IMR-90 (cell line): Measurements from ENCODE around the gene ST3GAL3. TPM values are rescaled to one million over a fixed set of nuclear protein-coding genes. Genes with fewer than 3 reads are reported as not detected.

Experiments
- ATAC-seq: fragments of 200-7000 bp; cut with Tn5 transposase; 2 replicates; pipeline ENCODE4 v1.9.1; 2020; ENCODE audit warnings: low read depth, mild to moderate bottlenecking, moderate library complexity
- BruUV-seq: library from RNA; stranded (reverse); fragments of 400-500 nt; replicated peaks from 2 replicates; lab custom pipeline; 2021; lab: Mats Ljungman, UMichigan
- CTCF ChIA-PET: fragments of 300-600 bp; formaldehyde crosslinking; extraction: SDS; loops from one replicate; lab custom pipeline; 2021; ENCODE audit warnings: antibody characterized with exemption; lab: Yijun Ruan, JAX
- POLR2A ChIA-PET: fragments of 300-600 bp; sonication (Branson Sonifier 250); formaldehyde crosslinking; loops from one replicate; lab custom pipeline; 2022; ENCODE audit warnings: antibody characterized with exemption; ENCODE audit not compliant: unreplicated experiment; lab: Charles Lee
- DNase-seq: peaks from one replicate; pipeline ENCODE4 v3.0.0; 2013
- H2AFZ ChIP-seq: replicated peaks from 2 replicates; pipeline ENCODE3; 2013; ENCODE audit warnings: low read length, mild to moderate bottlenecking; ENCODE audit not compliant: poor library complexity
- H2AK5ac ChIP-seq: 2 replicates; pipeline ENCODE4 v1.6.1; 2013; ENCODE audit warnings: low read depth, low read length, inconsistent platforms
- H2AK9ac ChIP-seq: replicated peaks from 2 replicates; pipeline ENCODE3; 2013; ENCODE audit warnings: mild to moderate bottlenecking, low read depth, low read length, moderate library complexity; ENCODE audit not compliant: poor library complexity
- H2BK120ac ChIP-seq: 2 replicates; pipeline ENCODE4 v1.6.1; 2013; ENCODE audit warnings: low read depth, low read length, inconsistent platforms
- H2BK15ac ChIP-seq: 3 replicates; pipeline ENCODE4 v1.6.1; 2013; ENCODE audit warnings: low read depth, low read length, inconsistent platforms
- H2BK20ac ChIP-seq: 2 replicates; pipeline ENCODE4 v1.6.1; 2013; ENCODE audit warnings: low read depth, mild to moderate bottlenecking, inconsistent platforms, low read length, moderate library complexity
- H2BK5ac ChIP-seq: 2 replicates; pipeline ENCODE4 v1.6.1; 2013; ENCODE audit warnings: mild to moderate bottlenecking, low read depth, low read length, inconsistent platforms; ENCODE audit not compliant: poor library complexity, severe bottlenecking
- H3K14ac ChIP-seq: replicated peaks from 2 replicates; pipeline ENCODE4 v1.6.1; 2013; ENCODE audit warnings: low read depth, low read length, inconsistent platforms
- H3K18ac ChIP-seq: 2 replicates; pipeline ENCODE4 v1.6.1; 2013; ENCODE audit warnings: low read depth, low read length, control low read depth
- H3K23ac ChIP-seq: 2 replicates; pipeline ENCODE4 v1.6.1; 2013; ENCODE audit warnings: low read depth, low read length, inconsistent platforms
- H3K27ac ChIP-seq: 2 replicates; pipeline ENCODE4 v1.5.1; 2013; ENCODE audit warnings: mild to moderate bottlenecking, control low read depth, low read length; ENCODE audit not compliant: insufficient read depth
- H3K27me3 ChIP-seq: 2 replicates; pipeline ENCODE4 v1.6.1; 2013; ENCODE audit warnings: low read length; ENCODE audit not compliant: control insufficient read depth, insufficient read depth
- H3K36me3 ChIP-seq: 2 replicates; pipeline ENCODE4 v1.6.1; 2013; ENCODE audit warnings: low read length, mixed read lengths; ENCODE audit not compliant: control insufficient read depth, insufficient read depth
- H3K4ac ChIP-seq: 2 replicates; pipeline ENCODE4 v1.6.1; 2013; ENCODE audit warnings: low read depth, low read length, inconsistent platforms
- H3K4me1 ChIP-seq: 2 replicates; pipeline ENCODE4 v1.6.1; 2013; ENCODE audit warnings: low read length, mixed read lengths; ENCODE audit not compliant: control insufficient read depth, insufficient read depth
- H3K4me2 ChIP-seq: 2 replicates; pipeline ENCODE4 v1.6.1; 2013; ENCODE audit warnings: low read depth, mild to moderate bottlenecking, control low read depth, low read length, moderate library complexity
- H3K4me3 ChIP-seq: 2 replicates; pipeline ENCODE4 v1.5.1; 2013; ENCODE audit warnings: low read depth, mild to moderate bottlenecking, control low read depth, low read length, moderate library complexity; ENCODE audit not compliant: insufficient read depth
- H3K56ac ChIP-seq: 2 replicates; pipeline ENCODE4 v1.6.1; 2013; ENCODE audit warnings: low read length, inconsistent platforms; ENCODE audit not compliant: insufficient read depth; ENCODE audit errors: extremely low read depth
- H3K79me1 ChIP-seq, 2 experiments: 2 replicates each; pipeline ENCODE4 v1.6.1; 2013; ENCODE audit warnings: low read length in 2 of 2, inconsistent platforms in 1 of 2, low read depth in 1 of 2
- H3K9ac ChIP-seq: 2 replicates; pipeline ENCODE4 v1.6.1; 2013; ENCODE audit warnings: low read depth, low read length, control low read depth
- H3K9me1 ChIP-seq: 2 replicates; pipeline ENCODE4 v1.6.1; 2013; ENCODE audit warnings: low read length, inconsistent platforms; ENCODE audit not compliant: insufficient read depth
- H3K9me3 ChIP-seq: 2 replicates; pipeline ENCODE4 v1.6.1; 2013; ENCODE audit warnings: low read length; ENCODE audit not compliant: control insufficient read depth, insufficient read depth
- H4K20me1 ChIP-seq: 2 replicates; pipeline ENCODE4 v1.6.1; 2013; ENCODE audit warnings: low read length, inconsistent platforms; ENCODE audit not compliant: insufficient read depth
- H4K5ac ChIP-seq: 2 replicates; pipeline ENCODE4 v1.6.1; 2013; ENCODE audit warnings: mild to moderate bottlenecking, low read depth, low read length, control low read depth
- H4K8ac ChIP-seq, 2 experiments: 2 replicates each; pipeline ENCODE4 v1.6.1; 2013; ENCODE audit warnings: low read depth in 2 of 2, low read length in 2 of 2, control low read depth in 1 of 2, inconsistent platforms in 1 of 2
- H4K91ac ChIP-seq: 2 replicates; pipeline ENCODE4 v1.6.1; 2013; ENCODE audit warnings: low read depth, low read length, inconsistent platforms; ENCODE audit not compliant: insufficient read depth
- CEBPB ChIP-seq: IDR thresholded peaks from 2 replicates; pipeline ENCODE4 v1.6.1; 2012; ENCODE audit warnings: low read depth, low read length, improper control_type of control experiment
- FOS ChIP-seq: fragments of 150-350 bp; IDR thresholded peaks from 2 replicates; pipeline ENCODE4 v1.6.1; 2016; ENCODE audit warnings: low read depth, low read length
- RAD21 ChIP-seq: IDR thresholded peaks from 2 replicates; pipeline ENCODE4 v1.6.1; 2012; ENCODE audit warnings: low read length, improper control_type of control experiment
- WGBS, 2 experiments: methylation state at CpG; one replicate each; pipeline versions ENCODE4 v1.1.5 to v1.1.7; 2013; ENCODE audit warnings: missing lambda C conversion rate in 2 of 2; ENCODE audit not compliant: insufficient read length in 1 of 2; ENCODE audit errors: extremely low coverage in 2 of 2; 5-methylcytosine and 5-hydroxymethylcytosine counted together
- dilution Hi-C: fragments of 300-500 bp; cut with HindIII; formaldehyde crosslinking; loops from one replicate; pipeline ENCODE4 v1.14.3; 2018; ENCODE audit warnings: low sequenced_read_pairs; ENCODE audit not compliant: unreplicated experiment
- in situ Hi-C: fragments of 300-500 bp; cut with MboI; formaldehyde crosslinking; loops from 3 replicates; pipeline ENCODE4 v1.14.3; 2019; ENCODE audit warnings: low sequenced_read_pairs, inconsistent platforms, mixed read lengths
- intact Hi-C: fragments of 100-400 bp; cut with micrococcal nuclease; formaldehyde crosslinking; loops from 2 replicates; pipeline ENCODE4 v1.10.0; 2022
- polyA plus RNA-seq, 3 experiments: library from polyadenylated mRNA; depleted of rRNA; stranded (reverse); fragments of >200 nt; gene quantifications; 2 replicates each; pipeline ENCODE4 v1.2.3, GENCODE V29; 2012; ENCODE audit warnings: low replicate concordance in 1 of 3
- total RNA-seq: library from RNA; depleted of rRNA; stranded (reverse); fragments of >200 nt; gene quantifications from 2 replicates; pipeline ENCODE4 v1.2.3, GENCODE V29; 2012

Gene ST3GAL3
- total and polyA plus RNA-seq, 2 of the 4 experiments (the other 2 are of a cell fraction): 12.0 to 14.8 TPM

DNA sequence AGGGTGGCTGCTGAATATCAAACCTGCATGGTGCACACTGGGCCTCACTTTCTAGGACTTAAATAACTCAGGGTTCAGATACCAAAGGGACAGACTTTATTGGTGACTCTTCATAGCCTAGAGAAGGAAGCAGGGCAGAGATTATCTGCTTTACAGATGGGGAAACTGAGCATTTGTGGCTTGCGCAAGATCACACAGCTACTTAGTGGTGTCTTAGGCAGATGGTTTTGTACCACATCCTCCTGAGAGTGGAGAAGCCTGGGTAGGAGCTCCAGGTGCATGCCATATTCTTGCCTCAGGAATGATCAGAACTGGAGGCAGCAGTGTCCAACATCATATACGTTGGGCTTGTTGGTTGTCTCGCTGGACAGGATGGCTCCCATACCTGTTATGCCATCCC is 255.7 kb downstream of the ST3GAL3 start:
- no peak overlapping the region for H3K4ac ChIP-seq
- in situ Hi-C loops (loop anchor here (25.0 kb wide), 1 partner anchor 426 kb away; the partner anchor contains the start of gene PTPRF), dilution Hi-C loops (no loop called here), intact Hi-C loops (no loop called here)
- no peaks in the 10 kb centered on the region for H3K27me3 ChIP-seq
- H3K18ac ChIP-seq: no peak overlapping the region
- WGBS, 2 experiments: 100% methylated on average over 1 of the region's 3 CpGs; no CpG with 5 or more reads in 1 of the 2 experiments
- no peak overlapping the region for H3K4me3 ChIP-seq
- H4K5ac ChIP-seq: no peak overlapping the region
- no peak overlapping the region for H2BK20ac ChIP-seq
- peaks cover 13% of the 10 kb centered on the region for H3K9me1 ChIP-seq
- no peak overlapping the region for H2BK5ac ChIP-seq
- POLR2A ChIA-PET: no interaction called here
- H3K9ac ChIP-seq: no peak overlapping the region
- TF ChIP-seq FOS (no peak), CEBPB (peak; percentile 39), RAD21 (no peak)
- no peaks in the 10 kb centered on the region for H3K4me1 ChIP-seq
- no TSS peak for BruUV-seq
- H2AFZ ChIP-seq: no peak overlapping the region
- ATAC-seq (no peak), DNase-seq (no peak)
- H3K79me1 ChIP-seq: 0 out of 4 replicates have a peak, but pooled peaks cover 0 to 3% of the 10 kb centered on the region in 2 experiments
- H2BK120ac ChIP-seq: no peak overlapping the region
- peaks cover 7% of the 10 kb centered on the region; the same call in 1 of the 2 replicates for H4K20me1 ChIP-seq
- no peaks in the 10 kb centered on the region for H3K9me3 ChIP-seq
- no peak overlapping the region for H3K4me2 ChIP-seq
- no peak overlapping the region for H2BK15ac ChIP-seq
- no peak overlapping the region for H2AK9ac ChIP-seq
- H3K23ac ChIP-seq: no peak overlapping the region
- peaks cover 44% of the 10 kb centered on the region for H3K36me3 ChIP-seq
- CTCF ChIA-PET: no interaction called here
- no peak overlapping the region for H4K91ac ChIP-seq
- H3K56ac ChIP-seq: no peak overlapping the region
- H3K27ac ChIP-seq: no peak overlapping the region
- H2AK5ac ChIP-seq: no peak overlapping the region
- H3K14ac ChIP-seq: no peak overlapping the region
- H4K8ac ChIP-seq: no peak overlapping the region
